ENCODE data around the gene CPNE8.

- TF ChIP-seq BHLHE40 (IDR thresholded peaks at IDR 0.05; ENCODE audit: low read depth, low read length) (no peak), USF2 (IDR thresholded peaks at IDR 0.05; ENCODE audit: low read depth, low read length) (no peak), CTCF (conservative IDR thresholded peaks at IDR 0.05; ENCODE audit: low read depth, low read length) (no peak), RAD21 (IDR thresholded peaks at IDR 0.05; ENCODE audit: low read length) (no peak), MAFK (IDR thresholded peaks at IDR 0.05; ENCODE audit: low read depth, low read length) (no peak), POLR2A (IDR thresholded peaks at IDR 0.05; ENCODE audit: low read depth, low read length) (no peak), RFX5 (IDR thresholded peaks at IDR 0.05; ENCODE audit: low read depth, low read length) (no peak)
Observed at GRCh38 chr12:38669530-38669929, 235.9 kb downstream of the CPNE8 start.
